CD14-positive monocyte (primary cell): Measurements from ENCODE around the gene XRCC4. TPM values are rescaled to one million over a fixed set of nuclear protein-coding genes. Genes with fewer than 3 reads are reported as not detected.

Source experiments
- DNase-seq, 3 donors: peaks; one replicate each; pipeline ENCODE4 v3.0.0-alpha.2; 2011 to 2022
- H2AFZ ChIP-seq: 2 replicates; pipeline ENCODE4 v1.6.0; 2012; ENCODE audit warnings: mild to moderate bottlenecking, low read depth, low read length, inconsistent platforms; ENCODE audit not compliant: insufficient read depth, poor library complexity, severe bottlenecking
- H3K27ac ChIP-seq, 2 donors: 1 replicate in 1 of 2; 2 replicates in 1 of 2; pipeline ENCODE4 v1.5.1; 2012 to 2013; ENCODE audit warnings: low read length in 2 of 2, control low read depth in 1 of 2, inconsistent platforms in 1 of 2, low read depth in 1 of 2, mild to moderate bottlenecking in 1 of 2
- H3K27me3 ChIP-seq, 2 donors: one replicate each; pipeline versions ENCODE4 v1.6.0 to v1.6.1; 2011 to 2013; ENCODE audit warnings: low read length in 2 of 2; ENCODE audit not compliant: control insufficient read depth in 2 of 2, insufficient read depth in 2 of 2
- H3K36me3 ChIP-seq, 2 donors: replicated peaks in 1 of 2; 1 replicate in 1 of 2; 2 replicates in 1 of 2; pipeline versions ENCODE4 v1.5.1 to v1.6.1; 2012 to 2013; ENCODE audit warnings: low read length in 2 of 2, control low read depth in 1 of 2, inconsistent platforms in 1 of 2, mild to moderate bottlenecking in 1 of 2; ENCODE audit not compliant: insufficient read depth in 2 of 2, control insufficient read depth in 1 of 2
- H3K4me1 ChIP-seq, 2 donors: 1 replicate in 1 of 2; 2 replicates in 1 of 2; pipeline versions ENCODE4 v1.5.1 to v1.6.1; 2012 to 2013; ENCODE audit warnings: low read length in 2 of 2, control low read depth in 1 of 2, inconsistent platforms in 1 of 2, mild to moderate bottlenecking in 1 of 2, moderate library complexity in 1 of 2; ENCODE audit not compliant: insufficient read depth in 2 of 2, control insufficient read depth in 1 of 2
- H3K4me2 ChIP-seq: replicated peaks from 2 replicates; pipeline ENCODE3; 2012; ENCODE audit warnings: low read length, moderate library complexity, mild to moderate bottlenecking; ENCODE audit not compliant: poor library complexity, severe bottlenecking; ENCODE audit errors: extremely low read depth
- H3K4me3 ChIP-seq, 3 experiments: fragments of 200-600 bp in 1 of 3; sonication (generic) in 1 of 3; replicated peaks in 1 of 3; 1 replicate in 2 of 3; 2 replicates in 1 of 3; pipeline ENCODE4 v1.5.1; 2011 to 2013; ENCODE audit warnings: low read length in 3 of 3, mild to moderate bottlenecking in 3 of 3, control low read depth in 2 of 3, low read depth in 2 of 3, inconsistent platforms in 1 of 3, moderate library complexity in 1 of 3
- H3K79me2 ChIP-seq: 2 replicates; pipeline ENCODE4 v1.6.0; 2012; ENCODE audit warnings: mild to moderate bottlenecking, control low read depth, inconsistent platforms, low read length, moderate library complexity; ENCODE audit not compliant: insufficient read depth
- H3K9ac ChIP-seq: 2 replicates; pipeline ENCODE4 v1.6.0; 2017; ENCODE audit warnings: low read length, mild to moderate bottlenecking; ENCODE audit not compliant: insufficient read depth, poor library complexity, severe bottlenecking
- H3K9me3 ChIP-seq, 2 donors: replicated peaks in 1 of 2; 1 replicate in 1 of 2; 2 replicates in 1 of 2; pipeline versions ENCODE4 v1.5.1 to v1.6.1; 2012 to 2013; ENCODE audit warnings: low read length in 2 of 2, control low read depth in 1 of 2; ENCODE audit not compliant: control insufficient read depth in 1 of 2, insufficient read depth in 1 of 2
- H4K20me1 ChIP-seq: 2 replicates; pipeline ENCODE4 v1.6.0; 2012; ENCODE audit warnings: mild to moderate bottlenecking, low read length, control low read depth, moderate library complexity; ENCODE audit not compliant: insufficient read depth
- H3K27ac Mint-ChIP-seq, 7 donors: one replicate each; pipeline ENCODE4 v1.8.0; 2020; ENCODE audit warnings: mild to moderate bottlenecking in 7 of 7, mixed read lengths in 7 of 7, moderate library complexity in 6 of 7, inconsistent platforms in 2 of 7
- H3K27me3 Mint-ChIP-seq, 3 donors: one replicate each; pipeline ENCODE4 v1.8.0; 2021 to 2022; ENCODE audit warnings: low read depth in 3 of 3, mild to moderate bottlenecking in 3 of 3, mixed read lengths in 3 of 3, moderate library complexity in 3 of 3, inconsistent platforms in 1 of 3
- H3K36me3 Mint-ChIP-seq, 2 donors: one replicate each; pipeline ENCODE4 v1.8.0; 2020; ENCODE audit warnings: mixed read lengths in 2 of 2, inconsistent platforms in 1 of 2, mild to moderate bottlenecking in 1 of 2
- H3K4me1 Mint-ChIP-seq: one replicate; pipeline ENCODE4 v1.8.0; 2020; ENCODE audit warnings: mild to moderate bottlenecking, mixed read lengths
- H3K4me3 Mint-ChIP-seq, 2 donors: one replicate each; pipeline ENCODE4 v1.8.0; 2020; ENCODE audit warnings: mild to moderate bottlenecking in 2 of 2, mixed read lengths in 2 of 2, moderate library complexity in 1 of 2
- H3K9me3 Mint-ChIP-seq, 7 donors: one replicate each; pipeline ENCODE4 v1.8.0; 2020 to 2022; ENCODE audit warnings: mixed read lengths in 7 of 7, mild to moderate bottlenecking in 6 of 7, moderate library complexity in 6 of 7, inconsistent platforms in 2 of 7
- CTCF ChIP-seq: fragments of 200-600 bp; IDR thresholded peaks from one replicate; pipeline ENCODE4 v1.8.0; 2022; ENCODE audit warnings: antibody characterized with exemption, mild to moderate bottlenecking
- WGBS: methylation state at CpG from one replicate; pipeline ENCODE4 v1.1.5; 2013; ENCODE audit warnings: missing lambda C conversion rate; ENCODE audit not compliant: insufficient coverage; 5-methylcytosine and 5-hydroxymethylcytosine counted together
- intact Hi-C, 2 donors: fragments of 100-400 bp; cut with micrococcal nuclease; formaldehyde crosslinking; loops; one replicate each; pipeline versions ENCODE4 v1.15.0 to v1.15.1; 2023
- polyA plus RNA-seq, 3 donors: library from polyadenylated mRNA; depleted of rRNA in 1 of 3; unstranded in 2 of 3; stranded (reverse) in 1 of 3; fragments of 300-500 nt in 2 of 3; fragments of >200 nt in 1 of 3; fragmentation: Illumina TruSeq in 2 of 3; gene quantifications; 1 replicate in 2 of 3; 2 replicates in 1 of 3; pipeline ENCODE4 v1.2.3, GENCODE V29; 2012 to 2021

XRCC4 gene
- polyA plus RNA-seq, 3 donors = 4.0 to 21.8 (median 16.3) TPM

GRCh38 chr5:83142526-83142925 is 65.2 kb downstream of the XRCC4 start:
- no peaks in the 10 kb centered on the region for H3K9me3 ChIP-seq
- H3K4me3 ChIP-seq = no peak overlapping the region
- no peak overlapping the region for H2AFZ ChIP-seq
- Mint-ChIP-seq H3K27ac (no peak overlapping the region), H3K9me3 (peaks cover 0 to 4% (median 3%) of the 10 kb centered on the region in 7 donors), H3K36me3 (peaks cover 24 to 28% of the 10 kb centered on the region in 2 donors), H3K4me1 (peaks cover 7% of the 10 kb centered on the region), H3K27me3 (no peaks in the 10 kb centered on the region), H3K4me3 (no peak overlapping the region)
- H3K36me3 ChIP-seq = no peaks in the 10 kb centered on the region
- no peak for TF ChIP-seq CTCF
- no peak overlapping the region for H3K4me2 ChIP-seq
- no peaks in the 10 kb centered on the region for H4K20me1 ChIP-seq
- no CpG with 5 or more reads among the region's 2 CpGs for WGBS
- DNase-seq = no peak
- no peaks in the 10 kb centered on the region for H3K79me2 ChIP-seq
- H3K9ac ChIP-seq = no peak overlapping the region
- no peak overlapping the region for H3K27ac ChIP-seq
- no peaks in the 10 kb centered on the region for H3K4me1 ChIP-seq
- intact Hi-C loops = no loop called here
- H3K27me3 ChIP-seq = no peaks in the 10 kb centered on the region

- Histone ChIP-seq H3K9me3 (no peaks in the 10 kb centered on the region), H2AFZ (no peak overlapping the region), H3K4me3 (no peak overlapping the region), H3K27me3 (no peaks in the 10 kb centered on the region), H3K36me3 (no peaks in the 10 kb centered on the region), H3K27ac (no peak overlapping the region), H4K20me1 (no peaks in the 10 kb centered on the region), H3K4me1 (no peaks in the 10 kb centered on the region), H3K4me2 (no peak overlapping the region), H3K9ac (no peak overlapping the region), H3K79me2 (no peaks in the 10 kb centered on the region)
- intact Hi-C loops = no loop called here
- Mint-ChIP-seq H3K27ac (no peak overlapping the region), H3K4me1 (peaks cover 2% of the 10 kb centered on the region), H3K27me3 (no peaks in the 10 kb centered on the region), H3K9me3 (peaks cover 0 to 4% (median 3%) of the 10 kb centered on the region in 7 donors), H3K36me3 (peaks cover 16% of the 10 kb centered on the region in 2 donors), H3K4me3 (no peak overlapping the region)
- TF ChIP-seq CTCF = no peak
- no peak for DNase-seq
Observed at GRCh38 chr5:83145241-83145640, 67.9 kb downstream of the XRCC4 start.
